Measurements from ENCODE around the gene COX6A1.
"Not testable (repeated sequence)": the region's sequence is repeated elsewhere in the genome, so short reads cannot be mapped to it uniquely, and the experiment has no call there.

DNA sequence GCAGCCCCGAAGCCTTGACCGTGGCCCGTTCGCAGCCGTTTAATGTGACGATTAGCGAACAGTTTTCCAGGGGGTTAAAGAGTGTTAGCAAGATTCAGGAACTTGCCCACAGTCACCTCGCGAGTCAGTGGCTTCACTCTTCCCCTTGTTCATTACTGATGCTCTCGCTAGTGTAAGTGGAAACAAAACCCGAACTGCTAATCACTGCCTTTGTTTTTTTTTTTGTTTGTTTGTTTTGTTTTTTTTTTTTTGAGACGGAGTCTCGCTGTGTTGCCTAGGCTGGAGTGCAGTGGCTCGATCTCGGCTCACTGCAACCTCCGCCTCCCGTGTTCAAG lies 8.9 kb downstream of the COX6A1 start:
- TF ChIP-seq, protein P1, sequence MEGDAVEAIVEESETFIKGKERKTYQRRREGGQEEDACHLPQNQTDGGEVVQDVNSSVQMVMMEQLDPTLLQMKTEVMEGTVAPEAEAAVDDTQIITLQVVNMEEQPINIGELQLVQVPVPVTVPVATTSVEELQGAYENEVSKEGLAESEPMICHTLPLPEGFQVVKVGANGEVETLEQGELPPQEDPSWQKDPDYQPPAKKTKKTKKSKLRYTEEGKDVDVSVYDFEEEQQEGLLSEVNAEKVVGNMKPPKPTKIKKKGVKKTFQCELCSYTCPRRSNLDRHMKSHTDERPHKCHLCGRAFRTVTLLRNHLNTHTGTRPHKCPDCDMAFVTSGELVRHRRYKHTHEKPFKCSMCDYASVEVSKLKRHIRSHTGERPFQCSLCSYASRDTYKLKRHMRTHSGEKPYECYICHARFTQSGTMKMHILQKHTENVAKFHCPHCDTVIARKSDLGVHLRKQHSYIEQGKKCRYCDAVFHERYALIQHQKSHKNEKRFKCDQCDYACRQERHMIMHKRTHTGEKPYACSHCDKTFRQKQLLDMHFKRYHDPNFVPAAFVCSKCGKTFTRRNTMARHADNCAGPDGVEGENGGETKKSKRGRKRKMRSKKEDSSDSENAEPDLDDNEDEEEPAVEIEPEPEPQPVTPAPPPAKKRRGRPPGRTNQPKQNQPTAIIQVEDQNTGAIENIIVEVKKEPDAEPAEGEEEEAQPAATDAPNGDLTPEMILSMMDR (IDR thresholded peaks at IDR 0.05), result not testable (repeated sequence)
- not testable (repeated sequence) for TF ChIP-seq ZFX (IDR thresholded peaks at IDR 0.05; ENCODE audit: borderline replicate concordance)

Measured in 22Rv1 (cell line).